Measurements from ENCODE around the gene TMEM151B. TPM values are rescaled to one million over a fixed set of nuclear protein-coding genes. Genes with fewer than 3 reads are reported as not detected.

TMEM151B gene
- total and polyA plus RNA-seq, 2 of the 13 experiments (the other 11 are each of a cell fraction or from before 2014, with no cell fraction given), result not detected

- TF ChIP-seq, protein P1, sequence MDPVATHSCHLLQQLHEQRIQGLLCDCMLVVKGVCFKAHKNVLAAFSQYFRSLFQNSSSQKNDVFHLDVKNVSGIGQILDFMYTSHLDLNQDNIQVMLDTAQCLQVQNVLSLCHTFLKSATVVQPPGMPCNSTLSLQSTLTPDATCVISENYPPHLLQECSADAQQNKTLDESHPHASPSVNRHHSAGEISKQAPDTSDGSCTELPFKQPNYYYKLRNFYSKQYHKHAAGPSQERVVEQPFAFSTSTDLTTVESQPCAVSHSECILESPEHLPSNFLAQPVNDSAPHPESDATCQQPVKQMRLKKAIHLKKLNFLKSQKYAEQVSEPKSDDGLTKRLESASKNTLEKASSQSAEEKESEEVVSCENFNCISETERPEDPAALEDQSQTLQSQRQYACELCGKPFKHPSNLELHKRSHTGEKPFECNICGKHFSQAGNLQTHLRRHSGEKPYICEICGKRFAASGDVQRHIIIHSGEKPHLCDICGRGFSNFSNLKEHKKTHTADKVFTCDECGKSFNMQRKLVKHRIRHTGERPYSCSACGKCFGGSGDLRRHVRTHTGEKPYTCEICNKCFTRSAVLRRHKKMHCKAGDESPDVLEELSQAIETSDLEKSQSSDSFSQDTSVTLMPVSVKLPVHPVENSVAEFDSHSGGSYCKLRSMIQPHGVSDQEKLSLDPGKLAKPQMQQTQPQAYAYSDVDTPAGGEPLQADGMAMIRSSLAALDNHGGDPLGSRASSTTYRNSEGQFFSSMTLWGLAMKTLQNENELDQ (CRISPR knock-in tag; IDR thresholded peaks at IDR 0.05; ENCODE audit: borderline replicate concordance), result 0 out of 2 replicates have a peak, but pooled peaks have one; percentile 41
- no peak for TF ChIP-seq RCOR2 (CRISPR knock-in tag; IDR thresholded peaks at IDR 0.05)
- peak; percentile 28; the same call in 1 of the 2 replicates for TF ChIP-seq ZNF710 (CRISPR knock-in tag; IDR thresholded peaks at IDR 0.05; ENCODE audit: borderline replicate concordance)
- TF ChIP-seq HMGXB3 (CRISPR knock-in tag; IDR thresholded peaks at IDR 0.05; ENCODE audit: borderline replicate concordance), result peak; percentile 16; the same call in 1 of the 2 replicates
- TF ChIP-seq SALL1 (CRISPR knock-in tag; IDR thresholded peaks at IDR 0.05), result peak; percentile 47
- TF ChIP-seq PHF5A (CRISPR knock-in tag; IDR thresholded peaks at IDR 0.05; ENCODE audit: low read depth, unreplicated experiment), result no peak
- no peak for TF ChIP-seq NR3C1 (CRISPR knock-in tag; IDR thresholded peaks at IDR 0.05)
- no peak; the same call in 1 of the 2 replicates for TF ChIP-seq SALL2 (CRISPR knock-in tag; IDR thresholded peaks at IDR 0.05)
- TF ChIP-seq ZNF501 (CRISPR knock-in tag; IDR thresholded peaks at IDR 0.05), result no peak
- no peak for TF ChIP-seq ZNF530 (CRISPR knock-in tag; IDR thresholded peaks at IDR 0.05; ENCODE audit: low read depth)
- TF ChIP-seq ZNF383 (CRISPR knock-in tag; IDR thresholded peaks at IDR 0.05; ENCODE audit: borderline replicate concordance), result no peak
- TF ChIP-seq, protein P2, sequence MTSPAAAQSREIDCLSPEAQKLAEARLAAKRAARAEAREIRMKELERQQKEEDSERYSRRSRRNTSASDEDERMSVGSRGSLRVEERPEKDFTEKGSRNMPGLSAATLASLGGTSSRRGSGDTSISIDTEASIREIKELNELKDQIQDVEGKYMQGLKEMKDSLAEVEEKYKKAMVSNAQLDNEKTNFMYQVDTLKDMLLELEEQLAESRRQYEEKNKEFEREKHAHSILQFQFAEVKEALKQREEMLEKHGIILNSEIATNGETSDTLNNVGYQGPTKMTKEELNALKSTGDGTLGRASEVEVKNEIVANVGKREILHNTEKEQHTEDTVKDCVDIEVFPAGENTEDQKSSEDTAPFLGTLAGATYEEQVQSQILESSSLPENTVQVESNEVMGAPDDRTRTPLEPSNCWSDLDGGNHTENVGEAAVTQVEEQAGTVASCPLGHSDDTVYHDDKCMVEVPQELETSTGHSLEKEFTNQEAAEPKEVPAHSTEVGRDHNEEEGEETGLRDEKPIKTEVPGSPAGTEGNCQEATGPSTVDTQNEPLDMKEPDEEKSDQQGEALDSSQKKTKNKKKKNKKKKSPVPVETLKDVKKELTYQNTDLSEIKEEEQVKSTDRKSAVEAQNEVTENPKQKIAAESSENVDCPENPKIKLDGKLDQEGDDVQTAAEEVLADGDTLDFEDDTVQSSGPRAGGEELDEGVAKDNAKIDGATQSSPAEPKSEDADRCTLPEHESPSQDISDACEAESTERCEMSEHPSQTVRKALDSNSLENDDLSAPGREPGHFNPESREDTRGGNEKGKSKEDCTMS (CRISPR knock-in tag; conservative IDR thresholded peaks at IDR 0.05), result no peak
- TF ChIP-seq, protein P3, sequence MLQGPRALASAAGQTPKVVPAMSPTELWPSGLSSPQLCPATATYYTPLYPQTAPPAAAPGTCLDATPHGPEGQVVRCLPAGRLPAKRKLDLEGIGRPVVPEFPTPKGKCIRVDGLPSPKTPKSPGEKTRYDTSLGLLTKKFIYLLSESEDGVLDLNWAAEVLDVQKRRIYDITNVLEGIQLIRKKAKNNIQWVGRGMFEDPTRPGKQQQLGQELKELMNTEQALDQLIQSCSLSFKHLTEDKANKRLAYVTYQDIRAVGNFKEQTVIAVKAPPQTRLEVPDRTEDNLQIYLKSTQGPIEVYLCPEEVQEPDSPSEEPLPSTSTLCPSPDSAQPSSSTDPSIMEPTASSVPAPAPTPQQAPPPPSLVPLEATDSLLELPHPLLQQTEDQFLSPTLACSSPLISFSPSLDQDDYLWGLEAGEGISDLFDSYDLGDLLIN (CRISPR knock-in tag; IDR thresholded peaks at IDR 0.05; ENCODE audit: borderline replicate concordance), result no peak
- peak; percentile 96 for TF ChIP-seq HNRNPLL (IDR thresholded peaks at IDR 0.05; ENCODE audit: low read depth, low read length, poor library complexity, severe bottlenecking)
- TF ChIP-seq SNAPC2 (CRISPR knock-in tag; IDR thresholded peaks at IDR 0.05), result no peak
- peak; percentile 10 for TF ChIP-seq SKI (IDR thresholded peaks at IDR 0.05; ENCODE audit: partially characterized antibody)
These were observed 5.1 kb upstream of the TMEM151B start, which contains the start of gene NFKBIE (continued) for GRCh38 chr6:44265007-44265721.

Data from HepG2 (cell line).